ENCODE measurements around the gene BPTF. TPM values are rescaled to one million over a fixed set of nuclear protein-coding genes. Genes with fewer than 3 reads are reported as not detected.

The BPTF gene
- total and polyA plus RNA-seq, 2 of the 8 experiments (the other 6 are each of a cell fraction or from before 2014, with no cell fraction given) = 107 to 228 TPM

Small RNAs within 50 kb of the gene (small RNA-seq; reads per million reads assigned to genes)
- gene RN7SL622P (ENCODE audit: insufficient read depth) = not detected

Other genes starting within 250 kb of the BPTF start
- 97.2 and 102 TPM in 2 replicates for gene NOL11, start 107.6 kb upstream of the BPTF start, total RNA-seq (2021; fragmentation: NEBNext Ultra II Directional; extraction: Animal tissue kit (Norgen Biotek cat#: 25700))
- 28.2 and 58.0 TPM in 2 replicates for gene NOL11, start 107.6 kb upstream of the BPTF start, polyA plus RNA-seq (2011; rRNA removed)
- gene C17orf58, start 171.0 kb downstream of the BPTF start, total RNA-seq (2021; fragmentation: NEBNext Ultra II Directional; extraction: Animal tissue kit (Norgen Biotek cat#: 25700)) = 21.8 and 24.1 TPM in 2 replicates
- 20.5 and 22.6 TPM in 2 replicates for gene C17orf58, start 171.0 kb downstream of the BPTF start, polyA plus RNA-seq (2011; rRNA removed)
- gene KPNA2, start 210.2 kb downstream of the BPTF start, total RNA-seq (2021; fragmentation: NEBNext Ultra II Directional; extraction: Animal tissue kit (Norgen Biotek cat#: 25700)) = 599 and 612 TPM in 2 replicates
- gene KPNA2, start 210.2 kb downstream of the BPTF start, polyA plus RNA-seq (2011; rRNA removed) = 282 and 413 TPM in 2 replicates